ENCODE data around the gene LIME1. TPM values are rescaled to one million over a fixed set of nuclear protein-coding genes. Genes with fewer than 3 reads are reported as not detected.
A peak's percentile ranks its signal among the peaks of the same experiment; 100 is the strongest.

Gene LIME1
- total and polyA plus RNA-seq, 8 donors: 3.0 to 10.8 (median 6.3) TPM

- Histone ChIP-seq H3K4me1 (peaks cover 31 to 48% of the 10 kb centered on the region in 2 donors), H3K9me3 (no peaks in the 10 kb centered on the region), H3K27me3 (peaks cover 0 to 26% of the 10 kb centered on the region in 2 donors), H3K36me3 (peaks cover 0 to 42% of the 10 kb centered on the region in 2 donors), H3K4me3 (peak overlapping the region; percentile 60 to 65), H3K27ac (peak overlapping the region; percentile 78 to 93)
- ATAC-seq: peak; percentile 81
- TF ChIP-seq CTCF (IDR thresholded peaks at IDR 0.05): no peak
- intact Hi-C loops (cut with DNase I): no loop called here
- DNase-seq: peak; percentile 92 to 95 (median 94)
Observed at GRCh38 chr20:63740627-63741353, 4.3 kb downstream of the LIME1 start.

- Histone ChIP-seq H3K4me3 (peak overlapping the region; percentile 60 to 65), H3K36me3 (peaks cover 0 to 41% of the 10 kb centered on the region in 2 donors), H3K27ac (peak overlapping the region; percentile 78 to 93), H3K4me1 (peaks cover 31 to 48% of the 10 kb centered on the region in 2 donors), H3K27me3 (peaks cover 0 to 26% of the 10 kb centered on the region in 2 donors), H3K9me3 (no peaks in the 10 kb centered on the region)
- no peak for TF ChIP-seq CTCF (IDR thresholded peaks at IDR 0.05)
- ATAC-seq (no peak), DNase-seq (no peak)
- intact Hi-C loops (cut with DNase I): no loop called here
Observed at GRCh38 chr20:63741354-63741675, 4.9 kb downstream of the LIME1 start.

GRCh38 chr20:63741676-63742380 is 5.4 kb downstream of the LIME1 start:
- ATAC-seq: no peak
- H3K27me3 ChIP-seq: peaks cover 0 to 24% of the 10 kb centered on the region in 2 donors
- intact Hi-C loops (cut with DNase I): no loop called here
- peak in 1 of 4 donors; percentile 78 for DNase-seq
- no peak for TF ChIP-seq CTCF (IDR thresholded peaks at IDR 0.05)
- peaks cover 31 to 47% of the 10 kb centered on the region in 2 donors for H3K4me1 ChIP-seq
- H3K36me3 ChIP-seq: peaks cover 0 to 41% of the 10 kb centered on the region in 2 donors
- peak overlapping the region in 1 of 2 donors; percentile 65 for H3K4me3 ChIP-seq
- H3K27ac ChIP-seq: peak overlapping the region; percentile 78 to 93
- no peaks in the 10 kb centered on the region for H3K9me3 ChIP-seq

GRCh38 chr20:63742381-63743024 is 6.0 kb downstream of the LIME1 start:
- Histone ChIP-seq H3K4me1 (peaks cover 28 to 40% of the 10 kb centered on the region in 2 donors), H3K27me3 (peaks cover 0 to 17% of the 10 kb centered on the region in 2 donors), H3K4me3 (no peak overlapping the region), H3K27ac (no peak overlapping the region), H3K36me3 (peaks cover 0 to 39% of the 10 kb centered on the region in 2 donors), H3K9me3 (no peaks in the 10 kb centered on the region)
- intact Hi-C loops (cut with DNase I): no loop called here
- DNase-seq (peak in 1 of 4 donors; percentile 70), ATAC-seq (no peak)
- no peak for TF ChIP-seq CTCF (IDR thresholded peaks at IDR 0.05)

Data from left lung (tissue), 10 donors.